Endothelial cell of umbilical vein (primary cell): ENCODE results near the gene SLC35D2.

Experiments used
- EZH2 ChIP-seq: IDR thresholded peaks from 2 replicates; pipeline ENCODE4 v1.6.1; 2012; ENCODE audit warnings: borderline replicate concordance, low read depth, mild to moderate bottlenecking, moderate library complexity, low read length, inconsistent platforms; ENCODE audit not compliant: severe bottlenecking
- FOS ChIP-seq: IDR thresholded peaks from 2 replicates; pipeline ENCODE4 v1.6.1; 2011; ENCODE audit warnings: mild to moderate bottlenecking, low read length, moderate library complexity, borderline replicate concordance; ENCODE audit not compliant: insufficient read depth
- POLR2A ChIP-seq: IDR thresholded peaks from 2 replicates; pipeline ENCODE4 v1.6.1; 2012; ENCODE audit warnings: low read depth, mild to moderate bottlenecking, control low read depth, low read length
- POLR2AphosphoS5 ChIP-seq: IDR thresholded peaks from 2 replicates; pipeline ENCODE4 v1.6.1; 2012; ENCODE audit warnings: low read depth, mild to moderate bottlenecking, control low read depth, low read length, moderate library complexity; ENCODE audit not compliant: insufficient read depth
- TF ChIP-seq, protein P1 (sequence below), 2 donors: IDR thresholded peaks; 1 replicate in 1 of 2; 2 replicates in 1 of 2; pipeline ENCODE4 v1.5.1; 2011; ENCODE audit warnings: low read length in 2 of 2, mild to moderate bottlenecking in 2 of 2, moderate library complexity in 2 of 2, control low read depth in 1 of 2, inconsistent platforms in 1 of 2, low read depth in 1 of 2; ENCODE audit not compliant: insufficient read depth in 1 of 2; ENCODE audit errors: extremely low read depth in 1 of 2
- TF ChIP-seq, protein P2 (sequence below): IDR thresholded peaks from 2 replicates; pipeline ENCODE4 v1.6.1; 2011; ENCODE audit not compliant: insufficient read depth, insufficient read length

DNA sequence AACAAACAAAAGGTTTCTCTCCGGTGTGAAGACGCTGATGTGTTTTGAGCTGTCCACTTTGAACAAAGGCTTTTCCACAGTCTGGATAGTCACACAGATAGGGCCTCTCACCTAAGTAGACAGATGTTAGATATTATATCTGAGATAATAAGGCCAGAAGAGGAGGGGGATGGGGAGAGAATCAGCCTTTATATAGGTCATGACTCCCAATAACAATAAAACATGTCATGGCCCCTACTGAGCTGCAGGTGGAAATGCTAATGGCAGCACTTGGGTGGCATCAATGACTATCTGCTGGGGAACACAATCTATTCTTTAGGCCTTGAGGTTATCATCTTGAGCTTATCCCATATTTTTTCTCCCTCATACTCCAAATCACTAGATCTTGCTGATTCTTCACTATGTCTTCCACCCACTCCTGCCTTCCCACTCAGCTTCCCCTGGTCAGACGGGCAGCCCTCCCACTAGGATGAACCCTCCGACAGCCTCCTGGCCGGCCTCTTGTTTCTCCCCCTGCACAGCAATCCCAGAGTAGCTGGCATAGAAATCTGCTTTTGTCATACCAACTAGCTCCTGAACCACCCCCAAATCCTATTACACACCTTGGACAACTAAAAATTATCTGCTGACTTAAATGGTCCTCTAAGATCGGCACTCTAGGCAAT is 11.5 kb upstream of the SLC35D2 start:
- TF ChIP-seq POLR2AphosphoS5 (no peak), EZH2 (no peak), POLR2A (no peak), FOS (no peak)
- TF ChIP-seq, protein P1, sequence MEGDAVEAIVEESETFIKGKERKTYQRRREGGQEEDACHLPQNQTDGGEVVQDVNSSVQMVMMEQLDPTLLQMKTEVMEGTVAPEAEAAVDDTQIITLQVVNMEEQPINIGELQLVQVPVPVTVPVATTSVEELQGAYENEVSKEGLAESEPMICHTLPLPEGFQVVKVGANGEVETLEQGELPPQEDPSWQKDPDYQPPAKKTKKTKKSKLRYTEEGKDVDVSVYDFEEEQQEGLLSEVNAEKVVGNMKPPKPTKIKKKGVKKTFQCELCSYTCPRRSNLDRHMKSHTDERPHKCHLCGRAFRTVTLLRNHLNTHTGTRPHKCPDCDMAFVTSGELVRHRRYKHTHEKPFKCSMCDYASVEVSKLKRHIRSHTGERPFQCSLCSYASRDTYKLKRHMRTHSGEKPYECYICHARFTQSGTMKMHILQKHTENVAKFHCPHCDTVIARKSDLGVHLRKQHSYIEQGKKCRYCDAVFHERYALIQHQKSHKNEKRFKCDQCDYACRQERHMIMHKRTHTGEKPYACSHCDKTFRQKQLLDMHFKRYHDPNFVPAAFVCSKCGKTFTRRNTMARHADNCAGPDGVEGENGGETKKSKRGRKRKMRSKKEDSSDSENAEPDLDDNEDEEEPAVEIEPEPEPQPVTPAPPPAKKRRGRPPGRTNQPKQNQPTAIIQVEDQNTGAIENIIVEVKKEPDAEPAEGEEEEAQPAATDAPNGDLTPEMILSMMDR (IDR thresholded peaks at IDR 0.05; ENCODE audit: extremely low read depth in 1 of 2, insufficient read depth in 1 of 2, low read depth in 1 of 2, low read length in 2 of 2), result no peak
- TF ChIP-seq, protein P2, sequence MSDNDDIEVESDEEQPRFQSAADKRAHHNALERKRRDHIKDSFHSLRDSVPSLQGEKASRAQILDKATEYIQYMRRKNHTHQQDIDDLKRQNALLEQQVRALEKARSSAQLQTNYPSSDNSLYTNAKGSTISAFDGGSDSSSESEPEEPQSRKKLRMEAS, result no peak
